GM19372 (cell line): Measurements from ENCODE around the gene TACC3.

Experiments used
- ATAC-seq: cut with Tn5 transposase; IDR thresholded peaks from one replicate; pipeline ENCODE4 v1.9.1; 2021; ENCODE audit warnings: mild to moderate bottlenecking, low read depth, moderate library complexity; ENCODE audit not compliant: unreplicated experiment

TACC3 gene

GRCh38 chr4:1769692-1770091 is 48.4 kb downstream of the TACC3 start:
- no peak for ATAC-seq

GRCh38 chr4:1770245-1770644 is 48.9 kb downstream of the TACC3 start:
- ATAC-seq: no peak

- no peak for ATAC-seq
These were observed 49.5 kb downstream of the TACC3 start for GRCh38 chr4:1770791-1771231.

GRCh38 chr4:1771555-1772305 is 50.4 kb downstream of the TACC3 start:
- ATAC-seq: no peak

- ATAC-seq: no peak
These were observed 51.7 kb downstream of the TACC3 start for GRCh38 chr4:1772853-1773538.

- no peak for ATAC-seq
These were observed 52.4 kb downstream of the TACC3 start for GRCh38 chr4:1773754-1774153.

- no peak for ATAC-seq
These were observed 54.6 kb downstream of the TACC3 start for GRCh38 chr4:1775731-1776500.

GRCh38 chr4:1776521-1777161 is 55.3 kb downstream of the TACC3 start:
- no peak for ATAC-seq

- no peak for ATAC-seq
These were observed 56.7 kb downstream of the TACC3 start for GRCh38 chr4:1777822-1778641.

- no peak for ATAC-seq
These were observed 57.5 kb downstream of the TACC3 start for GRCh38 chr4:1778642-1779392.

- ATAC-seq: no peak
These were observed 58.5 kb downstream of the TACC3 start for GRCh38 chr4:1779588-1780382.

- no peak for ATAC-seq
These were observed 59.1 kb downstream of the TACC3 start for GRCh38 chr4:1780435-1780834.

GRCh38 chr4:1783015-1783414 is 61.7 kb downstream of the TACC3 start:
- no peak for ATAC-seq

- ATAC-seq: no peak
These were observed 62.6 kb downstream of the TACC3 start for GRCh38 chr4:1783970-1784369.

GRCh38 chr4:1784395-1784788 is 63.1 kb downstream of the TACC3 start:
- ATAC-seq: no peak

- ATAC-seq: no peak
These were observed 63.7 kb downstream of the TACC3 start for GRCh38 chr4:1784789-1785591.

- no peak for ATAC-seq
These were observed 64.3 kb downstream of the TACC3 start for GRCh38 chr4:1785592-1785991.
